GM23338 (cell line): ENCODE results near the gene CCNF. TPM values are rescaled to one million over a fixed set of nuclear protein-coding genes. Genes with fewer than 3 reads are reported as not detected.
"Not testable (repeated sequence)": the region's sequence is repeated elsewhere in the genome, so short reads cannot be mapped to it uniquely, and the experiment has no call there.

ENCODE experiments used
- ATAC-seq: fragments of 200-7000 bp; cut with Tn5 transposase; 3 replicates; pipeline ENCODE4 v1.9.1; 2020
- DNase-seq: peaks from one replicate; pipeline ENCODE4 v3.0.0-alpha.2; 2015; ENCODE audit warnings: low spot score
- H2AFZ ChIP-seq: fragments of 200-600 bp; sonication (generic); 2 replicates; pipeline ENCODE4 v1.8.0; 2016; ENCODE audit warnings: antibody characterized with exemption, mild to moderate bottlenecking, moderate library complexity
- H3F3A ChIP-seq: fragments of 200-600 bp; sonication (generic); replicated peaks from 2 replicates; pipeline ENCODE4 v1.8.0; 2017; ENCODE audit warnings: antibody characterized with exemption, mixed run types, low read depth
- H3K27ac ChIP-seq: fragments of 200-600 bp; sonication (generic); 2 replicates; pipeline ENCODE4 v1.6.1; 2016; ENCODE audit warnings: low read depth
- H3K27me3 ChIP-seq: fragments of 200-600 bp; sonication (generic); 2 replicates; pipeline ENCODE4 v1.8.0; 2016; ENCODE audit warnings: mild to moderate bottlenecking, mixed run types, moderate library complexity; ENCODE audit not compliant: insufficient read depth
- H3K36me3 ChIP-seq: fragments of 200-600 bp; sonication (generic); 2 replicates; pipeline ENCODE4 v1.8.0; 2016; ENCODE audit warnings: mild to moderate bottlenecking; ENCODE audit not compliant: insufficient read depth
- H3K4me1 ChIP-seq: fragments of 200-600 bp; sonication (generic); 2 replicates; pipeline ENCODE4 v1.8.0; 2016; ENCODE audit warnings: mild to moderate bottlenecking, moderate library complexity; ENCODE audit not compliant: insufficient read depth
- H3K4me2 ChIP-seq: fragments of 200-600 bp; sonication (generic); 2 replicates; pipeline ENCODE4 v1.7.1; 2017; ENCODE audit warnings: mixed run types
- H3K4me3 ChIP-seq: fragments of 200-600 bp; sonication (generic); 2 replicates; pipeline ENCODE4 v1.6.1; 2016; ENCODE audit warnings: mixed run types
- H3K79me2 ChIP-seq: fragments of 200-600 bp; sonication (generic); replicated peaks from 2 replicates; pipeline ENCODE4 v1.8.0; 2017; ENCODE audit warnings: mild to moderate bottlenecking; ENCODE audit not compliant: insufficient read depth
- H3K9me2 ChIP-seq: fragments of 200-600 bp; sonication (generic); 2 replicates; pipeline ENCODE4 v1.8.0; 2017; ENCODE audit not compliant: insufficient read depth
- H4K20me1 ChIP-seq: fragments of 200-600 bp; sonication (generic); replicated peaks from 2 replicates; pipeline ENCODE4 v1.8.0; 2017; ENCODE audit warnings: mild to moderate bottlenecking; ENCODE audit not compliant: insufficient read depth
- H3K27ac Mint-ChIP-seq: 2 replicates; pipeline ENCODE4 v1.8.0; 2020; ENCODE audit warnings: inconsistent platforms, mild to moderate bottlenecking, moderate library complexity, mixed read lengths
- H3K27me3 Mint-ChIP-seq: 3 replicates; pipeline ENCODE4 v1.8.0; 2022; ENCODE audit warnings: low read depth, mild to moderate bottlenecking, moderate library complexity, mixed read lengths, inconsistent platforms; ENCODE audit not compliant: insufficient read depth, poor library complexity
- H3K36me3 Mint-ChIP-seq: 3 replicates; pipeline ENCODE4 v1.8.0; 2021; ENCODE audit warnings: low read depth, mild to moderate bottlenecking, inconsistent platforms, moderate library complexity, mixed read lengths
- H3K4me1 Mint-ChIP-seq: 3 replicates; pipeline ENCODE4 v1.8.0; 2020; ENCODE audit warnings: mild to moderate bottlenecking, inconsistent platforms, mixed read lengths
- H3K4me3 Mint-ChIP-seq: 3 replicates; pipeline ENCODE4 v1.8.0; 2021; ENCODE audit warnings: moderate library complexity, mild to moderate bottlenecking, inconsistent platforms, mixed read lengths
- H3K9me3 Mint-ChIP-seq: 3 replicates; pipeline ENCODE4 v1.8.0; 2020; ENCODE audit warnings: moderate library complexity, mild to moderate bottlenecking, inconsistent platforms, mixed read lengths
- CTCF ChIP-seq, 2 experiments: fragments of 200-600 bp in 1 of 2; sonication (generic) in 1 of 2; conservative IDR thresholded peaks; 2 replicates each; pipeline versions ENCODE4 v1.5.1 to v1.6.1; 2016 to 2017; ENCODE audit warnings: antibody characterized with exemption in 2 of 2, low read depth in 2 of 2, mild to moderate bottlenecking in 2 of 2, moderate library complexity in 1 of 2
- EZH2 ChIP-seq: fragments of 200-600 bp; sonication (generic); IDR thresholded peaks from one replicate; pipeline ENCODE4 v1.8.0; 2017; ENCODE audit warnings: antibody characterized with exemption, mild to moderate bottlenecking, low read depth; ENCODE audit not compliant: unreplicated experiment
- JUNB ChIP-seq: IDR thresholded peaks from one replicate; pipeline ENCODE4 v1.6.1; 2016; ENCODE audit warnings: antibody characterized with exemption; ENCODE audit not compliant: unreplicated experiment
- polyA plus RNA-seq: library from polyadenylated mRNA; unstranded; fragments of >200 nt; fragmentation: Nextera tagmentation; extraction: Ambion mirVana; gene quantifications from 2 replicates; pipeline ENCODE4 v1.2.1, GENCODE V29; 2016
- total RNA-seq: library from RNA; depleted of rRNA; stranded (reverse); fragments of >200 nt; shearing (Covaris generic); gene quantifications from 2 replicates; pipeline ENCODE4 v1.2.3, GENCODE V29; 2014
- TF ChIP-seq, protein P1 (sequence below): fragments of 250-450 bp; sonication (Bioruptor Pico); IDR thresholded peaks from 2 replicates; pipeline ENCODE4 v1.5.0; 2020; ENCODE audit warnings: mild to moderate bottlenecking, moderate library complexity

CCNF gene
- total and polyA plus RNA-seq, 2 experiments from 2014 or later = 21.2 to 54.2 TPM

DNA sequence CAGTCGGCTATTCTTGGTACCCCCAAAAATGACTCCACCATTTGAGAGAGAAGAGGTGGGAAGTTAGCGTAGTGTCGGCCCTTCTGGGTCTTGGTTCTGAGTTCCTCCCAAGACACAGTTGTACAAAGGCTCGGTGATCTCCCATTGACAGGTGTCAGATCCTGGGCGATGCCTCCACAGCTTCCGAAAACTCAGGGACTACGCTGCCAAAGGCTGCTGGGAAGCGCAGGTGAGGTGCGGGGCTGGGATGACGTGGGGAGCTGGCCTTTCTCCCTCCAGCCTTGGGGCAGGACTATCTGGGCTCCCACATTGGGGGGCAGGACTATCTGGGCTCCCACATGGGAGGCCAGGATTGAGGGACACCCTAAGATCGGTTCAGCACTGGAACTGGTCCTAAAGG, 10.4 kb downstream of the CCNF start:
- Histone ChIP-seq H3K4me3 (no peak overlapping the region), H3K9me2 (no peaks in the 10 kb centered on the region), H3K79me2 (no peaks in the 10 kb centered on the region), H3K4me1 (no peaks in the 10 kb centered on the region), H4K20me1 (peaks cover 6% of the 10 kb centered on the region; the same call in 1 of the 2 replicates), H3K4me2 (no peak overlapping the region), H3K36me3 (peaks cover 7% of the 10 kb centered on the region), H2AFZ (no peak overlapping the region), H3K27me3 (no peaks in the 10 kb centered on the region), H3F3A (no peaks in the 10 kb centered on the region), H3K27ac (no peak overlapping the region)
- no peak overlapping the region for H3K4me3 Mint-ChIP-seq
- no peaks in the 10 kb centered on the region for H3K9me3 Mint-ChIP-seq
- no peak for DNase-seq
- no peak overlapping the region; the same call in 1 of the 2 replicates for H3K27ac Mint-ChIP-seq
- H3K27me3 Mint-ChIP-seq = peaks cover 6% of the 10 kb centered on the region
- ATAC-seq = no peak
- peaks cover 80% of the 10 kb centered on the region for H3K36me3 Mint-ChIP-seq
- no peaks in the 10 kb centered on the region for H3K4me1 Mint-ChIP-seq
- TF ChIP-seq EZH2 = no peak
- no peak for TF ChIP-seq JUNB
- TF ChIP-seq, protein P1, sequence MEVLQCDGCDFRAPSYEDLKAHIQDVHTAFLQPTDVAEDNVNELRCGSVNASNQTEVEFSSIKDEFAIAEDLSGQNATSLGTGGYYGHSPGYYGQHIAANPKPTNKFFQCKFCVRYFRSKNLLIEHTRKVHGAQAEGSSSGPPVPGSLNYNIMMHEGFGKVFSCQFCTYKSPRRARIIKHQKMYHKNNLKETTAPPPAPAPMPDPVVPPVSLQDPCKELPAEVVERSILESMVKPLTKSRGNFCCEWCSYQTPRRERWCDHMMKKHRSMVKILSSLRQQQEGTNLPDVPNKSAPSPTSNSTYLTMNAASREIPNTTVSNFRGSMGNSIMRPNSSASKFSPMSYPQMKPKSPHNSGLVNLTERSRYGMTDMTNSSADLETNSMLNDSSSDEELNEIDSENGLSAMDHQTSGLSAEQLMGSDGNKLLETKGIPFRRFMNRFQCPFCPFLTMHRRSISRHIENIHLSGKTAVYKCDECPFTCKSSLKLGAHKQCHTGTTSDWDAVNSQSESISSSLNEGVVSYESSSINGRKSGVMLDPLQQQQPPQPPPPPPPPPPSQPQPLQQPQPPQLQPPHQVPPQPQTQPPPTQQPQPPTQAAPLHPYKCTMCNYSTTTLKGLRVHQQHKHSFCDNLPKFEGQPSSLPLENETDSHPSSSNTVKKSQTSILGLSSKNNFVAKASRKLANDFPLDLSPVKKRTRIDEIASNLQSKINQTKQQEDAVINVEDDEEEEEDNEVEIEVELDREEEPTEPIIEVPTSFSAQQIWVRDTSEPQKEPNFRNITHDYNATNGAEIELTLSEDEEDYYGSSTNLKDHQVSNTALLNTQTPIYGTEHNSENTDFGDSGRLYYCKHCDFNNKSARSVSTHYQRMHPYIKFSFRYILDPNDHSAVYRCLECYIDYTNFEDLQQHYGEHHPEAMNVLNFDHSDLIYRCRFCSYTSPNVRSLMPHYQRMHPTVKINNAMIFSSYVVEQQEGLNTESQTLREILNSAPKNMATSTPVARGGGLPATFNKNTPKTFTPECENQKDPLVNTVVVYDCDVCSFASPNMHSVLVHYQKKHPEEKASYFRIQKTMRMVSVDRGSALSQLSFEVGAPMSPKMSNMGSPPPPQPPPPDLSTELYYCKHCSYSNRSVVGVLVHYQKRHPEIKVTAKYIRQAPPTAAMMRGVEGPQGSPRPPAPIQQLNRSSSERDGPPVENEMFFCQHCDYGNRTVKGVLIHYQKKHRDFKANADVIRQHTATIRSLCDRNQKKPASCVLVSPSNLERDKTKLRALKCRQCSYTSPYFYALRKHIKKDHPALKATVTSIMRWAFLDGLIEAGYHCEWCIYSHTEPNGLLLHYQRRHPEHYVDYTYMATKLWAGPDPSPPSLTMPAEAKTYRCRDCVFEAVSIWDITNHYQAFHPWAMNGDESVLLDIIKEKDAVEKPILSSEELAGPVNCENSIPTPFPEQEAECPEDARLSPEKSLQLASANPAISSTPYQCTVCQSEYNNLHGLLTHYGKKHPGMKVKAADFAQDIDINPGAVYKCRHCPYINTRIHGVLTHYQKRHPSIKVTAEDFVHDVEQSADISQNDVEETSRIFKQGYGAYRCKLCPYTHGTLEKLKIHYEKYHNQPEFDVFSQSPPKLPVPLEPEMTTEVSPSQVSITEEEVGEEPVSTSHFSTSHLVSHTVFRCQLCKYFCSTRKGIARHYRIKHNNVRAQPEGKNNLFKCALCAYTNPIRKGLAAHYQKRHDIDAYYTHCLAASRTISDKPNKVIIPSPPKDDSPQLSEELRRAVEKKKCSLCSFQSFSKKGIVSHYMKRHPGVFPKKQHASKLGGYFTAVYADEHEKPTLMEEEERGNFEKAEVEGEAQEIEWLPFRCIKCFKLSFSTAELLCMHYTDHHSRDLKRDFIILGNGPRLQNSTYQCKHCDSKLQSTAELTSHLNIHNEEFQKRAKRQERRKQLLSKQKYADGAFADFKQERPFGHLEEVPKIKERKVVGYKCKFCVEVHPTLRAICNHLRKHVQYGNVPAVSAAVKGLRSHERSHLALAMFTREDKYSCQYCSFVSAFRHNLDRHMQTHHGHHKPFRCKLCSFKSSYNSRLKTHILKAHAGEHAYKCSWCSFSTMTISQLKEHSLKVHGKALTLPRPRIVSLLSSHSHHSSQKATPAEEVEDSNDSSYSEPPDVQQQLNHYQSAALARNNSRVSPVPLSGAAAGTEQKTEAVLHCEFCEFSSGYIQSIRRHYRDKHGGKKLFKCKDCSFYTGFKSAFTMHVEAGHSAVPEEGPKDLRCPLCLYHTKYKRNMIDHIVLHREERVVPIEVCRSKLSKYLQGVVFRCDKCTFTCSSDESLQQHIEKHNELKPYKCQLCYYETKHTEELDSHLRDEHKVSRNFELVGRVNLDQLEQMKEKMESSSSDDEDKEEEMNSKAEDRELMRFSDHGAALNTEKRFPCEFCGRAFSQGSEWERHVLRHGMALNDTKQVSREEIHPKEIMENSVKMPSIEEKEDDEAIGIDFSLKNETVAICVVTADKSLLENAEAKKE (CRISPR knock-in tag) = no peak
- no peak for TF ChIP-seq CTCF (conservative IDR thresholded peaks at IDR 0.05; ENCODE audit: low read depth in 2 of 2)

DNA sequence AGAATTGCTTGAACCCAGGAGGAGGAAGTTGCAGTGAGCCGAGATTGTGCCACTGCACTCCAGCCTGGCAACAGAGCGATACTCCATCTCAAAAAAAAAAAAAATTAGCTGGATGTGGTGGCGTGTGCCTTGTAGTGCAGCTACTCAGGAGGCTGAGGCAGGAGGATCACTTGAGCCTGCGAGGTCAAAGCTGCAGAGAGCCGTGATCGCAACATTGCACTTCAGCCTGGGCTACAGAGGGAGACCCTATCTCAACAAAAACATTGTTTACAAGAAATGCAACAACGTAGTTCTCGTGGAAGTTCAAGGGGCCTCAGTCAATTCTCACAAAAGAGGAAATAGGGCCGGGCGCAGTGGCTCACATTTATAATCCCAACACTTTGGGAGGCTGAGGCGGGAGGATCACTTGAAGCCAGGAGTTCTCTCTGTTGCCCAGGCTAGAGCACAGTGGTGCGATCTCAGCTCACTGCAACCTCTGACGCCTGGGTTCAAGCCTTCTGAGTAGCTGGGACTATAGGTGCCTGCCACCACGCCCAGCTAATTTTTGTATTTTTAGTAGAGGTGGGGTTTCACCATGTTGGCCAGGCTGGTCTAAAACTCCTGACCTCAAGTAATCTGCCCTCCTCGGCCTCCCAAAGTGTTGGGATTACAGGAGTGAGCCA, 12.0 kb downstream of the CCNF start:
- peaks cover 80% of the 10 kb centered on the region for H3K36me3 Mint-ChIP-seq
- not testable (repeated sequence) for H3K27ac Mint-ChIP-seq, H3K27me3 ChIP-seq, H2AFZ ChIP-seq, H3K79me2 ChIP-seq, H3K4me1 ChIP-seq, H3K9me3 Mint-ChIP-seq, H3K27ac ChIP-seq, H3K4me3 Mint-ChIP-seq, DNase-seq, ATAC-seq, H3F3A ChIP-seq, H3K9me2 ChIP-seq, H3K4me1 Mint-ChIP-seq, H3K4me3 ChIP-seq, H3K4me2 ChIP-seq, H4K20me1 ChIP-seq
- H3K27me3 Mint-ChIP-seq = peaks cover 14% of the 10 kb centered on the region
- peaks cover 10% of the 10 kb centered on the region for H3K36me3 ChIP-seq
